Heart left ventricle (tissue), 16 donors: ENCODE results near the gene RAB3GAP2. TPM values are rescaled to one million over a fixed set of nuclear protein-coding genes. Genes with fewer than 3 reads are reported as not detected.

Experiments used
- ATAC-seq, 4 donors: fragments of 200-7000 bp; cut with Tn5 transposase; one replicate each; pipeline ENCODE4 v1.9.1; 2020 to 2022; ENCODE audit warnings: moderate library complexity in 4 of 4, mild to moderate bottlenecking in 3 of 4, moderate number of reproducible peaks in 1 of 4
- DNase-seq, 5 donors: peaks; one replicate each; pipeline ENCODE4 v3.0.0-alpha.2; 2020
- H3K27ac ChIP-seq, 12 donors: fragments of 200-600 bp; sonication (generic) in 4 of 12; one replicate each; pipeline versions ENCODE4 v1.5.0 to v1.8.0; 2016 to 2022; ENCODE audit warnings: mild to moderate bottlenecking in 2 of 12
- H3K27me3 ChIP-seq, 9 donors: fragments of 200-600 bp; sonication (generic) in 2 of 9; one replicate each; pipeline versions ENCODE4 v1.5.1 to v1.8.0; 2016 to 2022; ENCODE audit warnings: mild to moderate bottlenecking in 3 of 9
- H3K36me3 ChIP-seq, 9 donors: fragments of 200-600 bp; sonication (generic) in 2 of 9; one replicate each; pipeline versions ENCODE4 v1.5.0 to v1.8.0; 2018 to 2022; ENCODE audit warnings: mild to moderate bottlenecking in 2 of 9
- H3K4me1 ChIP-seq, 12 donors: fragments of 200-600 bp; sonication (generic) in 4 of 12; one replicate each; pipeline versions ENCODE4 v1.5.0 to v1.8.0; 2016 to 2022; ENCODE audit warnings: mild to moderate bottlenecking in 3 of 12
- H3K4me3 ChIP-seq, 12 donors: fragments of 200-600 bp; sonication (generic) in 4 of 12; one replicate each; pipeline versions ENCODE4 v1.5.0 to v1.8.0; 2017 to 2022; ENCODE audit warnings: mild to moderate bottlenecking in 9 of 12, moderate library complexity in 4 of 12
- H3K9me3 ChIP-seq, 12 donors: fragments of 200-600 bp; sonication (generic) in 4 of 12; one replicate each; pipeline versions ENCODE4 v1.5.0 to v1.8.0; 2016 to 2022; ENCODE audit warnings: mild to moderate bottlenecking in 1 of 12
- POLR2A ChIP-seq, 2 donors: fragments of 450-650 bp; IDR thresholded peaks; one replicate each; pipeline ENCODE4 v1.6.1; 2017; ENCODE audit warnings: antibody characterized with exemption in 2 of 2, mild to moderate bottlenecking in 2 of 2, moderate library complexity in 2 of 2
- WGBS, 4 donors: extraction: QIAGEN DNeasy Blood & Tissue Kit in 2 of 4; methylation state at CpG; one replicate each; pipeline versions ENCODE4 v1.1.5 to v1.1.7; 2013 to 2018; 5-methylcytosine and 5-hydroxymethylcytosine counted together
- intact Hi-C, 10 donors: fragments of 100-400 bp; cut with DNase I; formaldehyde crosslinking; loops; one replicate each; pipeline versions ENCODE4 v1.11.1 to v1.14.2; 2022
- polyA plus RNA-seq, 2 donors: library from polyadenylated mRNA; stranded (reverse); fragments of 200-250 nt; gene quantifications; one replicate each; pipeline ENCODE4 v1.2.3, GENCODE V29; 2013
- total RNA-seq, 9 donors: library from RNA; depleted of rRNA in 2 of 9; stranded (reverse); fragments of >200 nt in 2 of 9; fragmentation: NEBNext Ultra II Directional in 3 of 9; extraction: Animal tissue kit (Norgen Biotek cat#: 25700) in 3 of 9; gene quantifications; one replicate each; pipeline versions ENCODE4 v1.1.0 to v1.2.4, GENCODE V29; 2016 to 2023
- TF ChIP-seq, protein P1 (sequence below), 12 donors: fragments of 200-600 bp; sonication (generic) in 4 of 12; IDR thresholded peaks; one replicate each; pipeline versions ENCODE4 v1.5.0 to v1.8.0; 2018 to 2022; ENCODE audit warnings: antibody characterized with exemption in 12 of 12, mild to moderate bottlenecking in 5 of 12
- donor health status: ischemic (EF 13 %, LVEDD 7.1; RV severe dilation, severe dysfunction).
- donor health status: healthy with polysubstance abuse.
- donor health status: DM: no; HTN: yes; CAD: no.
- donor health status: DM: no; HTN: no; CAD: no.
- donor health status: ischemic (EF 25% LVEDD 6.9; RV normal size, moderate dysfunction).
- donor health status: ischemic (EF 25% LVEDD 5.7; RV mildly dilated, moderate dysfunction).
- donor health status: healthy.
- donor health status: DM: yes; HTN: yes; CAD: no.
- donor health status: ischemic (EF 35%, LVEDD 5.7; RV mildly dilated, moderate dysfunction).
- donor health status: nonischemic (EF 11% LVEDD 7.7; RV severe dilation, severe dysfunction).
- donor health status: DM: yes; HTN: yes; CAD: no.
- donor health status: PGD.
- donor health status: ischemic (EF 29% LVEDD 5.4; RV normal size, mild dysfunction).
- donor health status: nonischemic (EF 23%, LVEDD 6.1; RV moderate dilation, normal function).

RAB3GAP2 gene
- total and polyA plus RNA-seq, 11 donors: 6.5 to 39.3 (median 24.7) TPM

DNA sequence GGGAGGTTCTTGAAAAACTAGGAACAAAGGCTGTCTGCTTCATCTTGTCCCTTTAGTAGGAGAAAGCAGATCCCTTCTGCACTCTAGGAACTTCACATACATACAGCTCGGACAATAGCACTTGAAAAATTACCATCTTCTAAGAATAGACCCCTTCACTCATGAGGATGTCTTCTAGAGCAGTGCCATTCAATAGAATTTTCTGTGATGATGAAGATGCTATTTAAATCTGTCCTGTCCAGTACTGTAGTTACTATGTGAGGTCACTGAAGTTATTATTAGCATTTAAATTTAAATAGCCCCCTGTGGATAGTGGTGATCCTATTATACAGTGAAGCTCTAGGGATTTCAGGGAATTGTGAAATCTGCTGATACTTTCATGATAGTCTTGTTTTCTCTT is 46.4 kb upstream of the RAB3GAP2 start:
- H3K4me3 ChIP-seq: no peak overlapping the region
- H3K27me3 ChIP-seq: no peaks in the 10 kb centered on the region
- no peak for DNase-seq
- WGBS, 4 donors: 37 to 48% (median 44%) methylated on average over 1 of the region's 1 CpG
- intact Hi-C loops: no loop called here
- peak; percentile 77 to 86 (median 84) for ATAC-seq
- H3K4me1 ChIP-seq: peaks cover 0 to 24% (median 0%) of the 10 kb centered on the region in 12 donors
- no peaks in the 10 kb centered on the region for H3K36me3 ChIP-seq
- H3K27ac ChIP-seq: peak overlapping the region in 1 of 12 donors; percentile 61
- no peaks in the 10 kb centered on the region for H3K9me3 ChIP-seq
- TF ChIP-seq, protein P1, sequence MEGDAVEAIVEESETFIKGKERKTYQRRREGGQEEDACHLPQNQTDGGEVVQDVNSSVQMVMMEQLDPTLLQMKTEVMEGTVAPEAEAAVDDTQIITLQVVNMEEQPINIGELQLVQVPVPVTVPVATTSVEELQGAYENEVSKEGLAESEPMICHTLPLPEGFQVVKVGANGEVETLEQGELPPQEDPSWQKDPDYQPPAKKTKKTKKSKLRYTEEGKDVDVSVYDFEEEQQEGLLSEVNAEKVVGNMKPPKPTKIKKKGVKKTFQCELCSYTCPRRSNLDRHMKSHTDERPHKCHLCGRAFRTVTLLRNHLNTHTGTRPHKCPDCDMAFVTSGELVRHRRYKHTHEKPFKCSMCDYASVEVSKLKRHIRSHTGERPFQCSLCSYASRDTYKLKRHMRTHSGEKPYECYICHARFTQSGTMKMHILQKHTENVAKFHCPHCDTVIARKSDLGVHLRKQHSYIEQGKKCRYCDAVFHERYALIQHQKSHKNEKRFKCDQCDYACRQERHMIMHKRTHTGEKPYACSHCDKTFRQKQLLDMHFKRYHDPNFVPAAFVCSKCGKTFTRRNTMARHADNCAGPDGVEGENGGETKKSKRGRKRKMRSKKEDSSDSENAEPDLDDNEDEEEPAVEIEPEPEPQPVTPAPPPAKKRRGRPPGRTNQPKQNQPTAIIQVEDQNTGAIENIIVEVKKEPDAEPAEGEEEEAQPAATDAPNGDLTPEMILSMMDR (IDR thresholded peaks at IDR 0.05): no peak
- no peak for TF ChIP-seq POLR2A (IDR thresholded peaks at IDR 0.05)

DNA sequence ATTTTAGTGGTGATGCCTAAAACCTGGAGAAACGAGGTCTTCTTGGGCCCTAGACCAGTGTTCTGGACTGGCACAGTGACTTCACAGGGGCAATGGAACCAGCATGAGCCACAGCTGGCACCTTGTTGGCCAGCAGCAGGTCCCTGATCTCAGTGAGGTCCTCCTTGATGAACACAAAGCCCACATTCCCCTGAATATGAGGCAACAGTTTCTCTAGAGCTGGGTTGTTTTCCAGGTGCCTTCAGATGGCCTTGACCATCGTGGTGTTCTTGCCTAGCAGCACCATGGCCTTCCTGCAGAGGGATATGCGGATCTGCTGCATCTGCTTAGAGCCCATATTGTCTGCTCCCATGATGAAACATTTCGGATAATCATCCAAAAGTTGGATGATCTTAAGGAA is 44.9 kb upstream of the RAB3GAP2 start:
- DNase-seq: no peak
- 55 to 80% (median 70%) methylated on average over 4 of the region's 4 CpGs for WGBS, 4 donors
- H3K27ac ChIP-seq: no peak overlapping the region
- H3K4me3 ChIP-seq: no peak overlapping the region
- intact Hi-C loops: no loop called here
- no peaks in the 10 kb centered on the region for H3K36me3 ChIP-seq
- no peaks in the 10 kb centered on the region for H3K27me3 ChIP-seq
- no peaks in the 10 kb centered on the region for H3K9me3 ChIP-seq
- TF ChIP-seq POLR2A (IDR thresholded peaks at IDR 0.05): no peak
- TF ChIP-seq, protein P1 (IDR thresholded peaks at IDR 0.05): no peak
- ATAC-seq: no peak
- peaks cover 0 to 20% (median 0%) of the 10 kb centered on the region in 12 donors for H3K4me1 ChIP-seq

DNA sequence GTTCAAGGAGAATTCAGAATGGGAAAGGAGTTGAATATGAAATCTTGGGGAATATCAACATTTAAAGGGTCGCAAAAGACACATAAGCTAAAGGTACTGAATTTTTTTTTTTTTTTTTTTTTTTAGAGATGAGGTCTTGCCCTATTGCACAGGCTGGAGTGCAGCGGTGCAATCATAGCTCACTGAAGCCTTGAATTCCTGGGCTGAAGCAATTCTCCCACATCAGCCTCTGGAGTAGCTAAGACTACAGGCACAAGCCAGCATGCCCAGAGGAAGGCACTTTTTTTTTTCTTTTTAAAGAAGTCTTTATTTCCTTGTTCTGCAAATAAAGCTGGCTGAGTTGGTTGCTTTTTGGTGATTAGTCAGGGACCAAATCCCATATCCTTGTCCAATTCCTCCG is 44.1 kb upstream of the RAB3GAP2 start:
- H3K9me3 ChIP-seq: no peaks in the 10 kb centered on the region
- no peak for TF ChIP-seq POLR2A (IDR thresholded peaks at IDR 0.05)
- TF ChIP-seq, protein P1 (IDR thresholded peaks at IDR 0.05): no peak
- DNase-seq: no peak
- WGBS, 4 donors: 89 to 93% (median 92%) methylated on average over 3 of the region's 3 CpGs
- no peaks in the 10 kb centered on the region for H3K27me3 ChIP-seq
- no peak overlapping the region for H3K27ac ChIP-seq
- intact Hi-C loops: no loop called here
- H3K4me3 ChIP-seq: no peak overlapping the region
- no peak for ATAC-seq
- H3K36me3 ChIP-seq: no peaks in the 10 kb centered on the region
- H3K4me1 ChIP-seq: peaks cover 0 to 20% (median 0%) of the 10 kb centered on the region in 12 donors

DNA sequence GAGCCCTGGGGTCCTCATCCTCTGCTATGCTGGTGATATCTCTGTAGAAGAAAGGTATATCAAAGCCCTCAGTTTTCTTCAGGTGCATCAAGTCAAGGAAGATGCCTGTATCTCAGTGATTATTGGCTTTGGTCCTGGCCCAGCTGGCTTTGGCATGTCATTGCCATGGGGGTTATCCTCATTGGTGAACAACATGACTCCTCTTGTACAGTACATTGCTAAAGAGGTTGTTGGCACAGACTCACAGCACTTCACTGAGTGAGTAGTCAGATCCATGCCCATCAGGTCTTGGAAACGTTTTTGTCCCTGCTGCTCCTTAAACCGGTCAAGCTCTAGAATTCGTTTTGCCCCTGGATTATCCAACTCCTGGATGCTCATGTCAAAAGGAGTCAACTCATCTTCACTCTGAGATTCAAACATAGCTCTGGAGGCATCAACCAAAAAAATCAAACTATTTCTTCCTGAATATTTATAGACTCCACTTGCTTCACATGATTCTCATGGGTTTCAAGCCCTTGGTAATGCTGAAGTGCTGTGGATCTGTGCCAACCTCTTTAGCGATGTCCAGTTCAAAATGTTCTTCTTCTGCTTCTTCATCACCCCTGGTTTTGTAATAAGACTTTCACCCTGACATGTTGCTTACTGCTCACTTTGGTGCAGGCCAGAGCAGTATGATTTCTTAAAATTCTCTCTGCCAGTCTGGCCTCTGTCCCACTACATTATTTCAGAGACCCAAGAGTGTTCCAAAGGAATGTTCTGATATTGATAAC is 43.0 kb upstream of the RAB3GAP2 start:
- Histone ChIP-seq H3K4me1 (peaks cover 0 to 20% (median 0%) of the 10 kb centered on the region in 12 donors), H3K36me3 (no peaks in the 10 kb centered on the region), H3K4me3 (no peak overlapping the region), H3K9me3 (no peaks in the 10 kb centered on the region), H3K27me3 (no peaks in the 10 kb centered on the region), H3K27ac (no peak overlapping the region)
- DNase-seq: peak in 2 of 5 donors; percentile 29 to 35
- peak; percentile 62 to 81 (median 72) for ATAC-seq
- intact Hi-C loops: no loop called here
- 39 to 60% (median 51%) methylated on average over 4 of the region's 4 CpGs for whole genome bisulfite sequencing, 4 donors
- no peak for TF ChIP-seq POLR2A (IDR thresholded peaks at IDR 0.05)
- TF ChIP-seq, protein P1 (IDR thresholded peaks at IDR 0.05): no peak
